HG02763 (cell line): ENCODE measurements around the gene MYPN.
"Not testable (repeated sequence)": the region's sequence is repeated elsewhere in the genome, so short reads cannot be mapped to it uniquely, and the experiment has no call there.

Source experiments
- ATAC-seq: cut with Tn5 transposase; IDR thresholded peaks from one replicate; pipeline ENCODE4 v1.9.1; 2021; ENCODE audit warnings: mild to moderate bottlenecking, moderate library complexity; ENCODE audit not compliant: unreplicated experiment

Gene MYPN

GRCh38 chr10:68223535-68224165 lies 114.4 kb downstream of the MYPN start:
- ATAC-seq, result no peak

DNA sequence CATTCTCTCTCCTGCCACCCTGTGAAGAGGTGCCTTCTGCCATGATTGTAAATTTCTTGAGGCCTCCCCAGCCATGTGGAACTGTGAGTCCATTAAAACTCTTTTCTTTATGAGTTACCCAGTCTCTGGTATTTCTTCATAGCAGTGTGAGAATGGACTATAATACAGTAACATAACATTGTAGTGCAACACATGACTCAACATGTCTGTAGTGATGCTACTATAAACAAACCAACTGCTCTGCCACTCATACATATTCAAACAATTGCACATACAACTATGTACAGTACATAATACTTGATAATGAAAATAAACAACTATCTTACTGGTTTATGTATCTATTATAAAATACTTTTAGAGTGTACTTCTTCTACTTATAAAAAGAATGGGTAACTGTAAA lies 115.5 kb downstream of the MYPN start:
- no peak for ATAC-seq

GRCh38 chr10:68230268-68230667 lies 121.0 kb downstream of the MYPN start:
- ATAC-seq, result no peak

DNA sequence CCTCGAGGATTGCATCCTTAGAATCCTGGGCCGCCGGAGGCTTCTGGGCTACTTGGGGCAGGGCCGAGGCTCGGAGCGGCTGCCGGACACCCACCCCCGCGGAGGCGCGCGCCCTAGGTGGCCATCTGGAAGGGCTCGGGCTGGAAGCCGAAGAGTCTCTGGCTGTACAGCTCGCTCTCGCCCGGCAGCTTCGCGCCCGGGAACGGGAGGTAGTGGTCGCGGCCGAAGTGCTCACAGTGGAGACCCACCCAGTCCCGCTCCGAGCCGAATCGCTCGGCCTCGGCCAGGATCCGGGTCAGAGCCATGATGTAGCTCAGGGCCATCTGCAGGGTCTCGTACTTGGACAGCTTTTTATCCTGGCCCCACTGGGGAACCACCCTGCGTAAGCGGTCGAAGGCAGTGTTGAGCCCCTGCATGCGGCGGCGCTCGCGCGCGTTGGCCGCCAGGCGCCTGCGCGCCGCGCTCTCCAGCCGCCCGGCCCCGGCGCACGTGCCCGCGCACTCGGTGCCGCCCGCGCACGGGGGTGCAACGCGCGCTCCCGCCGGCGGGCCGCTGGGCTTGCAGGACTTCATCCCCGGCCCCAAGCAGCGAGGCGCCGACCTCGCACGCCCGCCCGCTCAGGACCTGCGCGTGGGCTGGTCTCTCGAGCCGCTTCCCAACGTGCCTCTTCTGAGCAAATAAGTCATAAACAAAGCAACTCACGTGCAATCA lies 122.0 kb downstream of the MYPN start:
- ATAC-seq, result peak; percentile 85

GRCh38 chr10:68231817-68232251 lies 122.5 kb downstream of the MYPN start, which contains the start of gene ATOH7:
Gene ATOH7, minus strand, starts transcription at chr10:68232113. Its CDS starts 436 bp downstream, at chr10:68231677.
- no peak for ATAC-seq

DNA sequence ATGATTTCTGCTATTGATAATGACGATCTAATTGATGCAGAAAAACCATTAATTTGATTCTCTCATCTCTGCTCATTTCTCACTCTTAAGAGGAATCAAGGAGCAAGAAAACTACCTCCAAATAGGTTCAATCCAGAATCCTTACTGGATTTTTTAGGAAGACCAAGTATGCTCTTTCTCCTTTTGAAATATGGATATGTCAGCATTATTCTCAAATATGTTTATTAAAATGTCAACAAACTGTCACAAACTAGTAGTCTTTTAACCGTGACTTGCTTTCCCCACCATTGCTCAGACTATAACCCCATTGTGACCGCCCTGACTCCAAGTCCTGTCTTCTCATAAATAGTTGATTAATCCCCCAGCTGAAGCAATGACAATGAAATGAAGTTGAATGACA lies 123.8 kb downstream of the MYPN start:
- no peak for ATAC-seq

GRCh38 chr10:68235111-68235510 lies 125.8 kb downstream of the MYPN start:
- no peak for ATAC-seq

DNA sequence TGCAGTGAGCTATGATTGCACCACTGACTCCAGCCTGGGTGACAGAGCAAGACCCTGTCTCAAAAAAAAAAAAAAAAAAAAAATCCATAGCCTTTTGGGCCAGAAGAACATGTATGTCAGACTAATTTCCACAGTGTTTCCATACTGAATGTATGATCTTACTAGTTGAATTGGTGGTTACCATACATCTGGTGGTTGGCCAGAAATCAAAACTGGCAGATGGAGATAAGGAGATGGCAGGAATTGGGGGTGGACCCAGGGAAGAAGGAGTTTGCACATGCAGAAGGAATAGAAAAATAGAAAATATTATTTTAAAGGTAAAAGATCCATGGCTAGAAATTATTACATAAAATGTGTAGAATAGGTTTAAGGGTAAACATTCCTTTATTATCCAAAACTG lies 126.3 kb downstream of the MYPN start:
- no peak for ATAC-seq

GRCh38 chr10:68237173-68237572 lies 127.9 kb downstream of the MYPN start:
- no peak for ATAC-seq

- no peak for ATAC-seq
Measured at GRCh38 chr10:68238371-68238770, 129.1 kb downstream of the MYPN start.

GRCh38 chr10:68239069-68239468 lies 129.8 kb downstream of the MYPN start:
- ATAC-seq, result no peak

GRCh38 chr10:68239596-68240150 lies 130.4 kb downstream of the MYPN start:
- ATAC-seq, result no peak

DNA sequence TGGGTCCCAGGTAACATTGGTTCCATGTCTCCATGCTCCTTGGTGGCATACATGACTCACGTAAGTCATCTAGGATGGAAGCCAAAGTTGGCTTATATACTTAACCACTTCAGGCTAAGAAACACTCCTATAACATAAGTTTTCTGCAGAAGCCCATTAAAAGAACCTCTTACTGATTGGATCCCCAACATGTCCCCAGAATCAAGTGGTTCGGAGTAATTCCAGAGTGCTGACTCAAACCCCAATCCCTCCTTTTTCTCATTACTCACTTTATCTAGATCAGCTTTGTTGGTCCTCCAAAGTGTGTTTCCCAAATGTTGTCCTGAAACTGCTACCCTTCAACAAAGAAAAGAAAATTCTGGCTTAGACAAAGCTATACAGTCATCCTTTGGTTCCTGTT lies 132.8 kb downstream of the MYPN start:
- no peak for ATAC-seq

DNA sequence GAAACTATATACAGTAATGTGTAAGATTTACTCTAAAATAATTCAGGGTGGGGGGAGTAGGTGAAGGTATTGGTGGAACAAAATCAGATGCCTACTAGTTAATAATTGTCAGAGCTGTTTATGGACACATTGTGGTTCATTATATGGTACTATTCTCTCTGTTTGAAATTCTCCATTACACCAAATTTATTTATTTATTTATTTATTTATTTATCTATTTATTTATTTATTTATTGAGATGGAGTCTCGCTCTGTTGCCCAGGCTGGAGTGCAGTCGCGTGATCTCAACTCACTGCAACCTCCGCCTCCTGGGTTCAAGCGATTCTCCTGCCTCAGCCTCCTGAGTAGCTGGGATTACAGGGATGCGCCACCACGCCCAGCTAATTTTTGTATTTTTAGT lies 137.1 kb downstream of the MYPN start:
- ATAC-seq, result not testable (repeated sequence)

DNA sequence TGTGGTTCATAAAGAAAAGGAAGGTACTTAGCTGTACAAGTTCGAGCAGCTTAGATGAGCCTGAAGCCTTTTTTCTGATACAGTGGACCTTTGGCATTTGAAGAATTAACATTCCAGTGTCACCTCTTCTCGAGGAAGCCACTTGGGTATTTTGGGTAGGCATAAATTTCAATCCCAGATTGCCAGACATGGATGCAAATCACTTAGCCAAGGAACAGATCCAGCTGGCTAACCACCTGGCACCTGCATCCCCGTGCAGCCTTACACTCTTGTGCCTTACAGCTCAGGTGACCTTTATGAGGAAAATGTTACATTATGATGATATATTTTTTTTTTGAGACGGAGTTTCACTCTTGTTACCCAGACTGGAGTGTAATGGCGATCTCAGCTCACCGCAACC lies 138.6 kb downstream of the MYPN start:
- ATAC-seq, result no peak

DNA sequence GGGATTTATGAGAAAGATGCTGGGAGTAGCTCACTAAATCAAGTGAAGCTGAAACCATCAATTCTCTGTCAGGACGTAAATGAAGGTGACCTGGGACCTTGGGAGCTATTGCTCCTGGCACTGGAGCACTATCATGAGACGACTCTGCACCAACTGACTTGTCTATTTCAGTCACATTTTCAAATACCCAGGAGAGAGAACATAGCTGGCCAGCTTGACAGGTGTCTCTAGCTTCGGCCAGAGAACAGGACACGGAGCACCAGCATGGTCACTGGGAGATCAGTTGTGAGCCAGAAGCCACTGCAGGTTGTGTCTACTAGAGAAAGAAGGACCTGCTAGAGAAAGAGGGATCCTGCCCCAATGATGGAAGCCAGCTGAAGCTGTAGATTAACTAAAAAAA lies 140.0 kb downstream of the MYPN start:
- no peak for ATAC-seq

DNA sequence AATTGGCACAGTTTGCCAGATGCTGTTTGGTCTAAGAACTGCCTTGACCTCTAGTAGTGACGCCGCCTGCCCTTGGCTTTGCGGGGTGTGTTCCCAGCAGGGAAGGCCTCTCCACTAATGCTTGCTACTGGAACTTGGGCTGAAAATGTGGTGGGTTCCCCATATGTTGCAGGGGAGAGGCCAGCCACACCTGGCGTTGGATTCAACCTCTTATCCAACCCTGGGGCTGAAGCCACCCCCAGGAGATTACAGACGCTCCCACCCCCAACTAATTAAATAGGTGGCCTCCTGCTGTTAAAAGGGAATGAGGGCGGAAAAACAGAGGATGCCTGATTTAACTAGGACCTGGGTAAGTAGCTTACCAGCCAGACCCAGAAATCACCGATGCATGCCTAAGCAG lies 141.9 kb downstream of the MYPN start:
- ATAC-seq, result no peak

DNA sequence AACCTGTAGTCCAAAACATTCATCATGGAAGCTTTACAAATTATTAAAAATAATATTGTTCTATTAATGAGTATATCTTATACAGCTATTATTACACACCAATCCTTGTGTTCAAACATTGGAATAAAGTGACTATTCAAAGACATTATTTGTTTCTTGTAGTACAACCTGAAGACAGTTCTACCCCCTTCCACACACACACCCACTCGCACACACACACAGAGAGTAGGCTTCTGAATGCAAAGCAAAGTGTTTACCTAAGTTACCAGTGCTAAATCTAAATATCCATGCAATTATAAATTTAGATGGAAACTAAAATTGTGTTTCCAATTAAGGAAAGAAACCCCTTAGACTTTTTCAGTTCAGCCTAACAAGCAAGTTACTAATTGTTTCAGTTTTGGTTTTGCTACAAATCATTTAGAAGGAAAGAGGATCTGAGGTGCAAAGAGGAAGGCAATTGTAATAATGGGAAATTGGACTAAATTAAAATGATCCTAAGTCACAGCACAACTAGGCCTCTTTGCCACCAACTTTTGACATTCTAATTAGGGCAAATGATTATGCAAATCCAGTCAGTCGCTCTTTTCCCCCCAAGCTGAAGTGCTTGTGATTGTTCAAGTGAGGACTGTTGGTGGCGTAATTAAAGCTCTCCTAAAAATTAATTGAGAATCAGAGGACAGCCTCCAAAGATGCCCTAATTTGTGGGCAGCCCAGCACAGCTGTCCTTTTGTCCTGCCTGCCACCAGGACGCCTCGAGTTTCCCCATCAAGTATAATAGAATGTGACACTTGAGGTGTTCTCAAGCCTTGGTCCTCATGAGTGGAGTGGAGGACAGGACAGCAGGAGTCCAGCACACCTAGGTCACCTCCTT lies 142.6 kb downstream of the MYPN start:
- no peak for ATAC-seq

- ATAC-seq, result no peak
Measured at GRCh38 chr10:68253346-68253745, 144.1 kb downstream of the MYPN start.

GRCh38 chr10:68261132-68261856 lies 152.0 kb downstream of the MYPN start:
- ATAC-seq, result no peak
